ENCODE results near the gene RERE.

- TF ChIP-seq POLR2A (IDR thresholded peaks at IDR 0.05) (no peak), CTCF (IDR thresholded peaks at IDR 0.05) (no peak)
Observed at GRCh38 chr1:8602471-8603219, 214.8 kb downstream of the RERE start.

Data from adrenal gland (tissue), 5 donors.